KMS-11 (cell line): ENCODE results near the gene GPR139.

ENCODE experiments used
- H2AFZ ChIP-seq: fragments of 200-600 bp; sonication (generic); 2 replicates; pipeline ENCODE4 v1.6.1; 2016; ENCODE audit warnings: antibody characterized with exemption, mixed run types, low read depth
- H3K27ac ChIP-seq: fragments of 200-600 bp; sonication (generic); 2 replicates; pipeline ENCODE4 v1.6.1; 2016; ENCODE audit warnings: mild to moderate bottlenecking, mixed run types
- H3K27me3 ChIP-seq: fragments of 200-600 bp; sonication (generic); 2 replicates; pipeline ENCODE4 v1.6.1; 2017; ENCODE audit warnings: mild to moderate bottlenecking, low read depth, mixed run types, moderate library complexity; ENCODE audit not compliant: insufficient read depth
- H3K36me3 ChIP-seq: fragments of 200-600 bp; sonication (generic); 2 replicates; pipeline ENCODE4 v1.6.1; 2017; ENCODE audit warnings: mild to moderate bottlenecking, mixed run types; ENCODE audit not compliant: insufficient read depth
- H3K4me1 ChIP-seq: fragments of 200-600 bp; sonication (generic); 2 replicates; pipeline ENCODE4 v1.6.1; 2016; ENCODE audit warnings: mild to moderate bottlenecking, low read depth, mixed run types; ENCODE audit not compliant: poor library complexity, severe bottlenecking
- H3K4me2 ChIP-seq: fragments of 200-600 bp; sonication (generic); 2 replicates; pipeline ENCODE4 v1.7.0; 2016; ENCODE audit warnings: mild to moderate bottlenecking, mixed run types
- H3K4me3 ChIP-seq: fragments of 200-600 bp; sonication (generic); IDR thresholded peaks from 2 replicates; pipeline ENCODE4 v1.6.1; 2017; ENCODE audit warnings: low read depth, low read length, mixed read lengths; ENCODE audit not compliant: insufficient read depth
- H3K79me2 ChIP-seq: fragments of 200-600 bp; sonication (generic); 2 replicates; pipeline ENCODE4 v1.6.1; 2016; ENCODE audit warnings: low read depth, mixed run types; ENCODE audit not compliant: insufficient read depth
- H3K9ac ChIP-seq: fragments of 200-600 bp; sonication (generic); 2 replicates; pipeline ENCODE4 v1.6.1; 2016; ENCODE audit warnings: mild to moderate bottlenecking, mixed run types
- H4K20me1 ChIP-seq: fragments of 200-600 bp; sonication (generic); 2 replicates; pipeline ENCODE4 v1.6.1; 2016; ENCODE audit warnings: mild to moderate bottlenecking, mixed run types; ENCODE audit not compliant: insufficient read depth
- CTCF ChIP-seq: fragments of 200-600 bp; sonication (generic); conservative IDR thresholded peaks from 2 replicates; pipeline ENCODE4 v1.6.1; 2017; ENCODE audit warnings: low read depth, mild to moderate bottlenecking, antibody characterized with exemption, low read length, moderate library complexity, mixed read lengths

The GPR139 gene

GRCh38 chr16:20045886-20046285 lies 27.8 kb downstream of the GPR139 start:
- no peaks in the 10 kb centered on the region for H3K4me1 ChIP-seq
- H3K9ac ChIP-seq: no peak overlapping the region
- H3K27ac ChIP-seq: no peak overlapping the region
- no peak for TF ChIP-seq CTCF
- H3K27me3 ChIP-seq: no peaks in the 10 kb centered on the region
- H3K36me3 ChIP-seq: no peaks in the 10 kb centered on the region
- H2AFZ ChIP-seq: no peak overlapping the region
- H3K79me2 ChIP-seq: no peaks in the 10 kb centered on the region
- no peak overlapping the region for H3K4me2 ChIP-seq
- H3K4me3 ChIP-seq: no peak overlapping the region
- no peaks in the 10 kb centered on the region for H4K20me1 ChIP-seq

- no peaks in the 10 kb centered on the region for H3K36me3 ChIP-seq
- no peak overlapping the region for H3K9ac ChIP-seq
- no peak overlapping the region for H3K4me2 ChIP-seq
- H3K79me2 ChIP-seq: no peaks in the 10 kb centered on the region
- no peaks in the 10 kb centered on the region for H3K27me3 ChIP-seq
- H3K4me1 ChIP-seq: no peaks in the 10 kb centered on the region
- no peak for TF ChIP-seq CTCF
- no peaks in the 10 kb centered on the region for H4K20me1 ChIP-seq
- H2AFZ ChIP-seq: no peak overlapping the region
- no peak overlapping the region for H3K27ac ChIP-seq
- no peak overlapping the region for H3K4me3 ChIP-seq
Observed at GRCh38 chr16:20042848-20043247, 30.8 kb downstream of the GPR139 start.

GRCh38 chr16:20041924-20042596 lies 31.6 kb downstream of the GPR139 start:
- no peak overlapping the region for H3K9ac ChIP-seq
- H2AFZ ChIP-seq: no peak overlapping the region
- no peak overlapping the region for H3K4me3 ChIP-seq
- TF ChIP-seq CTCF: no peak
- no peak overlapping the region for H3K4me2 ChIP-seq
- H4K20me1 ChIP-seq: no peaks in the 10 kb centered on the region
- H3K27ac ChIP-seq: no peak overlapping the region
- H3K36me3 ChIP-seq: no peaks in the 10 kb centered on the region
- H3K79me2 ChIP-seq: no peaks in the 10 kb centered on the region
- no peaks in the 10 kb centered on the region for H3K27me3 ChIP-seq
- H3K4me1 ChIP-seq: no peaks in the 10 kb centered on the region

- no peak overlapping the region for H3K27ac ChIP-seq
- no peaks in the 10 kb centered on the region for H4K20me1 ChIP-seq
- H3K9ac ChIP-seq: no peak overlapping the region
- no peak overlapping the region for H3K4me3 ChIP-seq
- no peak for TF ChIP-seq CTCF
- no peaks in the 10 kb centered on the region for H3K36me3 ChIP-seq
- no peaks in the 10 kb centered on the region for H3K27me3 ChIP-seq
- H3K4me2 ChIP-seq: no peak overlapping the region
- no peaks in the 10 kb centered on the region for H3K79me2 ChIP-seq
- H3K4me1 ChIP-seq: no peaks in the 10 kb centered on the region
- H2AFZ ChIP-seq: no peak overlapping the region
Observed at GRCh38 chr16:20040011-20040410, 33.7 kb downstream of the GPR139 start.
